IPS DF 6.9 (cell line): Measurements from ENCODE around the gene TMA16.

Source experiments
- DNase-seq: peaks from one replicate; pipeline ENCODE4 v3.0.0-alpha.2; 2013; ENCODE audit warnings: low read depth, low spot score
- H3K27ac ChIP-seq: one replicate; pipeline ENCODE4 v1.5.1; 2013; ENCODE audit warnings: low read length, control low read depth
- H3K27me3 ChIP-seq: 2 replicates; pipeline ENCODE4 v1.6.1; 2013; ENCODE audit warnings: mild to moderate bottlenecking, low read length; ENCODE audit not compliant: control insufficient read depth, insufficient read depth
- H3K36me3 ChIP-seq: 2 replicates; pipeline ENCODE4 v1.6.1; 2013; ENCODE audit warnings: low read length; ENCODE audit not compliant: control insufficient read depth, insufficient read depth
- H3K4me1 ChIP-seq: 2 replicates; pipeline ENCODE4 v1.6.1; 2013; ENCODE audit warnings: low read length; ENCODE audit not compliant: control insufficient read depth, insufficient read depth
- H3K4me3 ChIP-seq: 2 replicates; pipeline ENCODE4 v1.5.1; 2013; ENCODE audit warnings: mild to moderate bottlenecking, low read length
- H3K9me3 ChIP-seq: 2 replicates; pipeline ENCODE4 v1.6.1; 2013; ENCODE audit warnings: low read length, inconsistent platforms; ENCODE audit not compliant: control insufficient read depth, insufficient read depth
- WGBS: extraction: QIAGEN DNeasy Blood & Tissue Kit; methylation state at CpG from one replicate; pipeline ENCODE4 v1.1.7; 2013; ENCODE audit warnings: mixed read lengths, missing lambda C conversion rate; ENCODE audit not compliant: insufficient read length, insufficient coverage; 5-methylcytosine and 5-hydroxymethylcytosine counted together

The TMA16 gene

DNA sequence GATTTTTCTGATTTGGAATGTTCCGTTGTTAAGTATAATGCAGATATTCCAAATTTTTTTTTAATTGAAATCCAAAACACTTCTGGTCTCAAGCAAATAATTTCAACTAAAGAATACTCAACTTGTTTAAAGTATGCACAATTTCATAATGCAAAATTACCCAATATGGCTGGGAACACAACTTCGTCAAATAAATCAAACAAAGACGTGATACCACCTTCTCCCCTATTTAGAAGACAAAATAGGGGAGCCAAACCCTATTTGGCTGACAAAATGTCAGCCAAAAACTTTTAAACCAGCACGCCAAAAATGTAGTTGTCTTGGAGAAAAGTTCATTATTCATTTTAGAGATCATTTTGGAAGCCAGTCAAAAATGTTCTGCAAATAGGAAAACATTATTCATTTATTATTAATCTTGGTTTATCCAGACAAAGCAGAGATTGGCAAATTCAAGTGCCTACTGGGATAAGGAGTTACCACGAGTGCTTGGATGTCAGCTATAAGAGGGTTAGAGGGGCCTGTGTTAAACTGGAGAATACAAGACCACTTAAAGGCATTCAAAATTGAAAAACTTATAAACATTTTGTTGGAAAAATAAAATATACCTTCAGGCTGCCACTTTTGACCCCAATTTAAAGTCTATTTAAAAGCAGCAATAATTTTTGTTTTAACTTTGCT is 17.6 kb upstream of the TMA16 start:
- Histone ChIP-seq H3K36me3 (no peaks in the 10 kb centered on the region), H3K4me1 (no peaks in the 10 kb centered on the region), H3K9me3 (no peaks in the 10 kb centered on the region), H3K27ac (no peak overlapping the region), H3K4me3 (no peak overlapping the region), H3K27me3 (no peaks in the 10 kb centered on the region)
- DNase-seq: no peak
- WGBS: no CpG with 5 or more reads among the region's 5 CpGs

DNA sequence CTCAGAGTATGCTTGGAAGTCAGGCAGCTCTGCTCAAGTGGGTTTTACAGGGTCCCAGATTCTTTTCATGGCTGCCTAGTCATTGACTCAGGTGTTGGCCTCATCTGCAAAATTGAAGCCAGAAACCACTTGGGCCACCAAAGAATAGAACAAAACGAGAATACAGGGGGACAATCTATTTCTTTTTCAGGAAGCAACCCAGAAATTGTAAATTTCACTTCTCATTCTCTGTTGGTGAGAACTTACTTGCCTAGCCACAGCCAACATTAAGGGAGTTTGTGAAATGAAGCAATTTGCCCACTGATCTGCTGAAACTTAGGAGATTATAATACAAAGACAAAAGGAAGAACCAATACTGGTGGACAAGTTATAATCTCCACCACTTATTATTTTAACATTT is 12.3 kb upstream of the TMA16 start:
- no CpG with 5 or more reads among the region's 1 CpG for WGBS
- H3K36me3 ChIP-seq: no peaks in the 10 kb centered on the region

DNA sequence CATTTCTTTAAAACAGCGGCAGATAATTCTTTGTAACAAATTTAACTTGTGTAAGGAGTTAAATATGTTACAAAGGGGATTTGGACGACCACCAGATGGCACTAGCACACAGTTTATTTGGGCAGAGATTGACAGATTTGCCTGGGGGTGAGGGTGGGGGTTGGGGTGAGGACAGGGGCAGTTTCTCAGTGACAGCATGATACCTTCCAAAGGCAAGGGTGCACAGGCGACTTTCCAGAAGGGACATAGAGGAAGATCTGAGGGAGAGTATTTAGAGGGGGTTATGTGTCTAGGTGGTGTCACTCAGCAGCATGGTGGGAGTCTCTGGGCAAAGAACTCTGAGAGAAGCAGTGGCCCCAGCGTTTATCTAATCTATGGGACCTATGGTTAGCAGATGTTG is 9.6 kb upstream of the TMA16 start:
- Histone ChIP-seq H3K27me3 (no peaks in the 10 kb centered on the region), H3K27ac (no peak overlapping the region), H3K36me3 (no peaks in the 10 kb centered on the region), H3K9me3 (no peaks in the 10 kb centered on the region), H3K4me3 (no peak overlapping the region), H3K4me1 (no peaks in the 10 kb centered on the region)
- no CpG with 5 or more reads among the region's 4 CpGs for WGBS
- peak; percentile 39 for DNase-seq

More for the DNA sequence above, 12.3 kb upstream of the TMA16 start:
- H3K4me3 ChIP-seq: no peak overlapping the region
- no peaks in the 10 kb centered on the region for H3K4me1 ChIP-seq
- DNase-seq: no peak
- H3K9me3 ChIP-seq: no peaks in the 10 kb centered on the region
- no peak overlapping the region for H3K27ac ChIP-seq
- H3K27me3 ChIP-seq: no peaks in the 10 kb centered on the region

DNA sequence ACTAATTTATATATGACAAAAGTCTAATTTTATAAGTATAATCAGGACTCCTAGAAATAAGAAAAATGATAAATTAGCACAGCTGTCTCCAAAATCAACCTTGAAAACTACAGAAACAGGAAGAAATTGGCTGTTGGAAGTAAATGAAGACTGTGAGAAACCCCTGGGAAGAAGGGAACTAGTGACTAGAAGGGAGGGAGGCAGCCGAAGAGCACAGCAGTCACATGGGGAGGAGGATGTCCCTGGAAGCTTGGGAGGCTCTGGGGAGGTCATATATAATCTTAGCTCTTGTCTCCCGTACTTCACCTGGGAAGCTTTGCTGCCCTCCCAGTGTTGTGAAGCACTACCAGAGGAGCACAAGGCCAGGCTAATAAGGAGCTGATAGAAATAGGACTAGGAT is 8.9 kb upstream of the TMA16 start:
- Histone ChIP-seq H3K4me1 (no peaks in the 10 kb centered on the region), H3K4me3 (no peak overlapping the region), H3K36me3 (no peaks in the 10 kb centered on the region), H3K9me3 (no peaks in the 10 kb centered on the region), H3K27ac (no peak overlapping the region), H3K27me3 (no peaks in the 10 kb centered on the region)
- no CpG with 5 or more reads among the region's 2 CpGs for WGBS
- no peak for DNase-seq

DNA sequence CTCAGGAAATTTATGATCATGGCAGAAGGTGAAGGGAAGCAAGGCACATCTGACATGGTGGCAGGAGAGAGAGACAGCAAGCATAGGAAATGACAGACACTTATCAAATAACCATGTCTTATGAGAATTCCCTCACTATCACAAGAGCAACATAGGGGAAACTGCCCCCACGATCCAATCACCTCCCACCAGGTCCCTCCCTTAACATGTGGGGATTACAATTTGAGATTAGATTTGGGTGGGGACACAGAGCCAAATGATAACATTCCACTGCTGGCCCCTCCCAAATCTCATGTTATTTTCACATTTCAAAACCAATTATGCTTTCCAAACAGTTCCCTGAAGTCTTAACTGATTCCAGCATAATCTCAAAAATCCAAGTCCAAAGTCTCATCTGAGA is 8.2 kb upstream of the TMA16 start:
- DNase-seq: no peak
- no peak overlapping the region for H3K4me3 ChIP-seq
- H3K36me3 ChIP-seq: no peaks in the 10 kb centered on the region
- no peaks in the 10 kb centered on the region for H3K9me3 ChIP-seq
- H3K4me1 ChIP-seq: no peaks in the 10 kb centered on the region
- no CpG with 5 or more reads among the region's 1 CpG for WGBS
- no peak overlapping the region for H3K27ac ChIP-seq
- no peaks in the 10 kb centered on the region for H3K27me3 ChIP-seq

DNA sequence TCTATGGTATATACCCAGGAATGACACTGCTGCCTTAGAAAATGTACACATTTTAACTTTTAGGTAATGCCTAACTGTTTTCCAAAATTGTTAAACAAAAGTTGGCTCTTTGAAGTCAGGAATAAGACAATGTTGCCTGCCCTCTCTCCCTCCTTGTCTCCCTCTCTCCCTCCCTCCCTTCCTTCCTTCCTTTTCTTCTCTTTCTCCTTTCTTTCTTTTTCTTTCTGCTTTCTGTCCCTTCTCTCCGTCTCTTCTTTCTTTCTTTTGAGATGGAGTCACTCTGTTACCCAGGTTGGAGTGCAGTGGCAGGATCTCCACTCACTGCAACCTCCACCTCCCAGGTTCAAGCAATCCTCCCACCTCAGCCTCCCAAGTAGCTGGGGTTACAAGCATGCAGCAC is 4.6 kb upstream of the TMA16 start:
- no peak overlapping the region for H3K4me3 ChIP-seq
- H3K27ac ChIP-seq: no peak overlapping the region
- WGBS: no CpG with 5 or more reads among the region's 1 CpG
- no peak for DNase-seq
- H3K9me3 ChIP-seq: no peaks in the 10 kb centered on the region
- H3K36me3 ChIP-seq: no peaks in the 10 kb centered on the region
- H3K27me3 ChIP-seq: no peaks in the 10 kb centered on the region
- no peaks in the 10 kb centered on the region for H3K4me1 ChIP-seq

DNA sequence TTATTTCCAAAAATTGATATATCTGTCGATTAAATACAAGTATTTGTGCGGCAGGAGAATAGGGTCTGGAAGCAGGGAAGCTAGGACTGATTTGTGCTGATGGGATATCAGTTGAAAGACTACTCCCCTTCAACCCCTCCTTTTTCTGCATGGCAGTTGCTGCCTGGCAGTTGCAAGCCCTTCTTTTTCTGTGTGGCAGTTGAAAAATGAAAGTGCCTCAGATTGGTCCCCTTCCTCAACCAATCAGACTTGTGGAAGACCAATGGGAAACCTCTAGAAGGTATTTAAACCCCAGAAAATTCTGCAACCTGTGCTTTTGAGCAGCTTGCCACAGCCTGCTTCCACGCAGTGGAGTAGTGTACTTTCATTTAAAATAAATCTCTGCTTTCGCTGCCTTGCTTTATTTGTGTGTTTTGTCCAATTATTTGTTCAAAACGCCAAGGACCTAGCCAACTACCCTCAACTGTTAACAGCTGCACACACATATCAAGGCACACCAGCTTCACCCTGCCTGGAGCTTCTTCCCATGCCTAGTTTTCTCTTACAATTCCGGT is 1.5 kb upstream of the TMA16 start:
- no peak for DNase-seq

DNA sequence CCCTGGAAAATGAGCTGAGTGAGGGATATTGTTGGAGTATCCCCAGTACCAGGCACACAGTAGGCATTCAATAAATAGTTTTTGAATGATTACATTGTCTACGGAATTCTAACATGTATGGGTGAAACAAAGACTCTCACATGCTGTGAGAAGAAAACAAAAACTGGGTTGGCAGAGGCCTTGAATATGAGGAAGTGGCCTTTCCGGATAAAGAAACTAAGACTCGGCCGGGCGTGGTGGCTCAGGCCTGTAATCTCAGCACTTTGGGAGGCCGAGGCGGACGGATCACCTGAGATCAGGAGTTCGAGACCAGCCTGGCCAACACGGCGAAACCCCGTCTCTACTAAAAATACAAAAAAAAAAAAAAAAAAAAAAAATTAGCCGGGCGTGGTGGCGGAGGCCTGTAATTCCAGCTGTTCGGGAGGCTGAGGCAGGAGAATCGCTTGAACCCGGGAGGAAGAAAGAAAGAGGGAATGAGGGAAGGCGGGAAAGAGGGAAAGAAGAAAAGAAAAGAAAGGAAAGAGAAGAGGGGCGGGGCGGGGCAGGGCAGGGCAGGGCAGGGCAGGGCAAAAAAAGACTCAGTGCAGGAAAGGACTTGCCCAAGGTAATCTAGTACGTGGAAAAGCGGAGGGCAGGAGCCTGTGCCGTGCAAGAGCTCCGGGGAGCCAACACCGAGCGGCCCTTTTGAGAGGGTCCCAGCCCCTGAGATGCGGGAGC is 689 bp upstream of the TMA16 start:
- Histone ChIP-seq H3K36me3 (no peaks in the 10 kb centered on the region), H3K9me3 (no peaks in the 10 kb centered on the region), H3K4me3 (peak overlapping the region; percentile 82; the same call in 1 of the 2 replicates), H3K27ac (no peak overlapping the region), H3K27me3 (no peaks in the 10 kb centered on the region), H3K4me1 (no peaks in the 10 kb centered on the region)
- DNase-seq: no peak
- no CpG with 5 or more reads among the region's 28 CpGs for WGBS

More for the DNA sequence above, 1.5 kb upstream of the TMA16 start:
- no peaks in the 10 kb centered on the region for H3K9me3 ChIP-seq
- no CpG with 5 or more reads among the region's 6 CpGs for WGBS
- H3K36me3 ChIP-seq: no peaks in the 10 kb centered on the region
- no peaks in the 10 kb centered on the region for H3K27me3 ChIP-seq
- H3K4me3 ChIP-seq: no peak overlapping the region
- H3K4me1 ChIP-seq: no peaks in the 10 kb centered on the region
- no peak overlapping the region for H3K27ac ChIP-seq

DNA sequence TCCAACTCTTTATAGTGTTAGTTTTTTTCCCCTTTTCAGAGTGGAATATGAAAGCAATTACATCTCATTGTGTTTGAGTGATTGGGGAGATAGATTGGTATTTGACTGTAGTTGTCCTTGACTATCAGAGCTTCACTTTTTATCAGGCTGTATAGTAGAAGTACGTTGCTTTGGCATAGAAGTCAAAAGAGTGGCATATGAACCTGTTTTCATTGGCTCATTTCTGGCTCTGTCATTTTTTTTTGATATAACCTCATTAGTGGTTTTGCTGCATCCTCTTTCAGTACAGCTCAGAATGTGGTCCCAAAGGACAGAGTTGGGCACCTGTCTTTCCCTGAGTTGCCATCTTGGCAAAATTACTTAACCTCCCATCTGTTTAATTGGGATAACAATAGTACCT is 1.4 kb downstream of the TMA16 start:
- no peaks in the 10 kb centered on the region for H3K9me3 ChIP-seq
- H3K27ac ChIP-seq: no peak overlapping the region
- H3K4me3 ChIP-seq: peak overlapping the region; percentile 29; the same call in 1 of the 2 replicates
- no peaks in the 10 kb centered on the region for H3K36me3 ChIP-seq
- no peaks in the 10 kb centered on the region for H3K4me1 ChIP-seq
- H3K27me3 ChIP-seq: no peaks in the 10 kb centered on the region
- no peak for DNase-seq
- no CpG with 5 or more reads among the region's 1 CpG for WGBS

DNA sequence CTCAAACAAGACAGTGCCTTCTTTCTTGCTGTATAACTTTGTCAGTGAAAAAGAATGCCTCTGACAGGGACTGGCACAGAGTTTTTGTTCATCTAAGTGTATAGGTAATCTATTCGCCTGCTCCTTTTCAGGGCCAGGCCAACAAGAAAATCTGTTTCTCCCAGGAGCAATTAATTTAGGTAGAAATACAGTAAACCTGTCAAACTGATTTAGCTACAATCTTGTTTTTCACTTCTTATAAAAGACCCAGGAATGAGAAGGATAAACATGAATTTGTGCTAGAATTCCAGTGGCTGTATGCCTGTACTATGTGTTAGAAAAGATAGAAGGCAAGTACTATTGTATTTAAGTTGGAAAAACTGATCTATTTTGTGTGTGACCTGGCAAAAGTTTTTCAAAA is 6.1 kb downstream of the TMA16 start:
- Histone ChIP-seq H3K4me1 (no peaks in the 10 kb centered on the region), H3K27ac (no peak overlapping the region), H3K27me3 (no peaks in the 10 kb centered on the region), H3K9me3 (no peaks in the 10 kb centered on the region), H3K36me3 (no peaks in the 10 kb centered on the region), H3K4me3 (no peak overlapping the region)
- no peak for DNase-seq
- WGBS: no CpG with 5 or more reads among the region's 1 CpG
